GM18909 (cell line): ENCODE data around the gene DSG3.

ENCODE experiments used
- ATAC-seq: cut with Tn5 transposase; IDR thresholded peaks from one replicate; pipeline ENCODE4 v1.9.1; 2021; ENCODE audit warnings: mild to moderate bottlenecking; ENCODE audit not compliant: unreplicated experiment, poor library complexity

DSG3 gene

DNA sequence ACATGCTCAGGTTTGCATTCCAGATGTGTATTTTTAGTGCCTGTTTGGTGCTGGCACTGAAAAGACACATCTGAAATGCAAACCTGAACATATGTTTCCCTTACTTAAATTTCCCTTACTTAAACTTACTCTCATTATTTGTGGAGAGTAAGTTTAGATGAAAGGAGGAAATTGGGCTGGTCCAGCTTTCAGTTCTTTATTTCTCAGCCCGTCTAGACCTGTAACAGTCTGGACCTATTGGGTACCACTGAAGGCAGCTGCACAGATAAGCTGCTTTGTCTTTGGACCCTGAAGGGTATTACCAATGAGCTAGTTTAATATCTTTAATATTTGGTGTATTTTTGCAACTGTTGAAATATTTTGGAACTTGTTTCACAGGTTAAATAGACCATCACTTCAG lies 17.0 kb upstream of the DSG3 start:
- ATAC-seq, result no peak

- ATAC-seq, result no peak
Observed at GRCh38 chr18:31432316-31432715, 15.2 kb upstream of the DSG3 start.

DNA sequence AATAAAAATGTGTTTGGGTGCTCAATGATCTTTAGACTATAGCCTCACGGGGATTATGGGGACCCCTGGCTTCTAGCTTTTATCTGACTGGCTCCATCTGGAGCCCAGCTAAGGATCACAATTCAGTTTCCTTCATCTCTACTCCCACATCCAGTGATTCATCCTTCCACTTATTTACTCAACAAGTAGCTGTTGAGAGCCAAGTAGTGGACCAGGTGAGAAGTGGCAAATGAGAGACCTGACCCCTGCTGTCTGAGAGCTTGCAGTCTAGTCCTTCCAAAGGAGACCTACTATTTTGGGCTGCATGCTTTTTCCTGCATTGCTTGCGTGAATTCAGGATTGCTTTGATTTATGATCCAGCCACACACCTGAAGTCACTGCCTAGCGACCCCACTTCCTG lies 10.7 kb upstream of the DSG3 start:
- no peak for ATAC-seq

GRCh38 chr18:31438402-31438801 lies 9.1 kb upstream of the DSG3 start:
- ATAC-seq, result no peak

DNA sequence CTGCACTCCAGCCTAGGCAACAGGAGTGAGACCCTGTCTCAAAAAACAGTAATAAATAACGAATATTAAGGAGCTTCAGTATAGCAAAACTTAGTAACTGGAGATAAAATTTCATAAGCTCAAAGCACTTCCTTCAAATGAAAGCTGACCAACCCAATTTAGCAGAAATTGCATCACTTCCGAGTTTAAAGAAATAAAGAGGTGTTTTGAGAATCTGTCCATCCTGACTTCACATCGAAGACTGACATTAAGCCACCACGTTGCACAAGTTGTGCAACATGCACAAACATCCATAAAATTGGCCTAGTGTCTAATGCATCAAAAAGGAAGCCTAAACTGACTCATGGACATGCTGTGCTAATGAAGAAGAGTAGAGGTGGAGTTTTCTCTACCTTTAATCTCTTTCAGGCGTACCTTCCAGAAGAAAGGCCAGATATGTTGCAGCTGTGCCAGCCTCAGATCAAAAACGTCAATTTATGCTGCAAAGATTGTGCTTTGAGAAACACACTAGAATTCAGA lies 7.7 kb upstream of the DSG3 start:
- ATAC-seq, result no peak

GRCh38 chr18:31440787-31441186 lies 6.8 kb upstream of the DSG3 start:
- ATAC-seq, result no peak

DNA sequence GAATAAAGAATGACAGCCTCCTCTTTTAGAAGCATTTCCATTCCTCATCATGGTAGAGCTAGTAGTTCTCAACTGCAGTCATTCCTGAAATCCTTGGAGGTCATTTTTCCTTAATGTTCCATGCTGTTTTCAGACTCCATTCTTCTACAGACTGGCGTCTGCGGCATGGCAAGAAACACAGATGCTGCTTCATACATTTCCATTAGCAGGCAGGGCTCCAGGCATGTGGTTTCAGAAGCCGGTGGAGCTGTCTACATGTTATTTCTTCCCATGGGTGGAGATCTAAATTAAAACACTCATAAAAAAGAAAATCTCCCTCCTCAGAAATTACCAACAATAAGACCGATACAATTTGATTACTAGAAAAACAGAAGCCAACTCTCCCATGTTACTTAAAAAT lies 6.0 kb upstream of the DSG3 start:
- ATAC-seq, result no peak

DNA sequence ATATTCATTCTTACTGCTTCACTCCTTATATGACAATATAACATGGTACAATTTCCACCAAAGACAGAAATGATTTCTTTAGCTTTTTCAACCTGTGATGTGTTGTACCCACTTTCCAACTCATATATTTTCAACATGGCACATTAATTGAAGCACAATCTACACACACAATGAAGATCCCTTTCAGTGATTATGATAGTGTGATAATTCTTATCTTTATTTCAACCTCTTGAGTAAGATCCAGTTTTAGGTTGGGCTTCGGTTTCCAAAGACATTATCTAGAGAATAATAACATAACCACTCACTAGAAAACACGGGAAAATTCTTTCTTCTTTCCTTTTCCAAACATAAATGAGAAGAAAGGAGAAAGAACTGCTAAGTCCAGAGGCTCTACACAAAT lies 3.4 kb upstream of the DSG3 start:
- ATAC-seq, result no peak

GRCh38 chr18:31445908-31446307 lies 1.6 kb upstream of the DSG3 start:
- ATAC-seq, result no peak

DNA sequence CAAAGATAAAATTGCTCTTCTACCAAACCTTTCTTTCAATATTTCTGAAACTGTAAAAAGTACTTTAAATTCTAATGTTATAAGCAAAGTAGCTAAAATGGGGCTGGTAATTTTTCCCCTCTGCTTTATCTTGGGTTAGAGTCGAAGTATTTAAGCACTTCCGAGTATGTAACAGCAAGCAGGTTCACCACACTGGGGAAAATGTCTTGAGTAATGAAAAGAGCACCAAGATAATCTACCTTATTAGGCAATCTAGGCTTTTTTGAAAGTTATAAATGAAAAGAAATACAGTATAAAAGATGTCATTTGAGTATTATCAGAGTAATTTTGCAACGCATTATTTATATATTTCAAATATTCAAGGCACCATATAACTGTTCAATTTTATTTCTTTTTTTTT lies 687 bp upstream of the DSG3 start:
- ATAC-seq, result no peak

GRCh38 chr18:31450409-31450808 lies 2.9 kb downstream of the DSG3 start:
- no peak for ATAC-seq

GRCh38 chr18:31451625-31452024 lies 4.1 kb downstream of the DSG3 start:
- ATAC-seq, result no peak

DNA sequence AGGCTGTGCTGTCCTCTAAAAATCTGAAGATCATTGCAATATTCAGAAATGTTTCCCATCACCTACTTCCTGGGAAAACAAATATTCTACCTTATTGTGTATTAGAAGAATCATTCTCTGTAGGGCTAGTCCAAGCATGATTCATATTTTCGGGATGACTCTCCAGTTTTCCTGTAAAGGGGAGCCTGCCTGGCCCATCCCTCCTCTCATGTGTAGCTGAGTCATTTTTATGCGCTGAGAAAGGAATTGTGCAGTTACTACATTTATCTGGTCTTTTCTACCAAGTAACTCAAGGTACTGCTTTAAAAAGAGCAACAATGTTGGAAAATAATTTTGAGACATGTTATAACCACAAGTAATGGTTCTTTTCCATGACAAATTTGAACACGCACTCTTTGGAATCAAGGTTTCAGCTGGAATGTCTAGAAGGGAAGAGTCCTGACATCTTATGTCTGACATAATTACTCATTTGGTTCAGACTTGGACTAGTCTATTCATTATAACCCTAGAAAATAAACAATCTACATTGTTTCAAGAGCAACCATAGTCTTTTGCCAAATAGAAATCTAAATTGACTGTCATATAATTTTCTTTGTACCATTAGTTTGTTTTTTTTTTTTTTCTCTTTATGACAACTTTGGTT lies 6.6 kb downstream of the DSG3 start:
- ATAC-seq, result no peak

GRCh38 chr18:31469629-31470028 lies 22.1 kb downstream of the DSG3 start:
- no peak for ATAC-seq

- ATAC-seq, result no peak
Observed at GRCh38 chr18:31478688-31479087, 31.1 kb downstream of the DSG3 start.

DNA sequence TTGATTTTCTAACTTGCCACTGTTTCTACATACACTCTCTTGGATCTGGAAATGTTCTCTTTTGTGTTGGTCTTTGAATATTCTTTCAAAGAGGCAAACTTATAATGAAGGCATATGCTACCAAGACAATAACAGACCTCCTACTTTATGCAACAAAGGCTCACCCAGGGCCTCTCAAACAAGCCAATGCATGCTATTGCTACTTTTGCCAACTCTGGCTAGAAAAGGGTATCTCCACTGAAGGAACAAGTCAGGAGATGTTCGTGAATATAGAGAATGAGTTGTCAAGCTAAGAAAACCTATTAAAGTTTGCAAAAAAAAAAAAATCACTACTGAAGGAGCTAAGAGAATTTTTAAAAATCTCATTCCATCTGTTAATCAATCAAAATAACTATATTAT lies 34.5 kb downstream of the DSG3 start:
- no peak for ATAC-seq

GRCh38 chr18:31483396-31483795 lies 35.9 kb downstream of the DSG3 start:
- ATAC-seq, result no peak

- ATAC-seq, result no peak
Observed at GRCh38 chr18:31484461-31484860, 36.9 kb downstream of the DSG3 start.

- ATAC-seq, result no peak
Observed at GRCh38 chr18:31486165-31486564, 38.6 kb downstream of the DSG3 start.

- ATAC-seq, result no peak
Observed at GRCh38 chr18:31487246-31488015, 39.9 kb downstream of the DSG3 start.

DNA sequence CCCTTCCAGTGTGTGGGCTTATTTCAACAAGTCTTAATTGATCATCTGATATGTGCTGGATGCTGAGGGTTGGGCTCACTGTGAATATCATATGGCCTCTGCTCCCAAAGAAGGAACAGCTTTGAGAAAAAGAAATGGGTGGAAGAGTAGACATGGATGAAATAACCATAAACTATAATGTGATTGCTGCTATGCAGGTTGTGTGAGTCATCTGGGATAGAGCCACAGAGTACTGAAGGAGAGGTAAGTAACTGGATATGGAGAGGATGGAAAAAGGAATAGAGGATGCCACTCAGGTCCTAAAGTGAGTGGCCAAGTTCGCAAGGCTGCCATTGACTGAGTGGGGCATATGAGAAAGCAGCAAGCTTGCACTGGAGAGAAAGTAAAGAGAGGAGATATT lies 41.8 kb downstream of the DSG3 start:
- ATAC-seq, result no peak

GRCh38 chr18:31490387-31490786 lies 42.8 kb downstream of the DSG3 start:
- peak; percentile 82 for ATAC-seq
